GM12875 (cell line): ENCODE results near the gene PHF8.

ENCODE experiments used
- H3K4me3 ChIP-seq: one replicate; pipeline ENCODE4 v1.5.1; 2011; ENCODE audit warnings: low read depth, low read length, control low read depth
- CTCF ChIP-seq: IDR thresholded peaks from 2 replicates; pipeline ENCODE4 v1.5.1; 2011; ENCODE audit warnings: low read depth, mild to moderate bottlenecking, control low read depth, inconsistent platforms, low read length, moderate library complexity, borderline replicate concordance; ENCODE audit not compliant: insufficient read depth

PHF8 gene

GRCh38 chrX:54048412-54048811 is 4.1 kb upstream of the PHF8 start:
- no peak for TF ChIP-seq CTCF
- H3K4me3 ChIP-seq: no peak overlapping the region

DNA sequence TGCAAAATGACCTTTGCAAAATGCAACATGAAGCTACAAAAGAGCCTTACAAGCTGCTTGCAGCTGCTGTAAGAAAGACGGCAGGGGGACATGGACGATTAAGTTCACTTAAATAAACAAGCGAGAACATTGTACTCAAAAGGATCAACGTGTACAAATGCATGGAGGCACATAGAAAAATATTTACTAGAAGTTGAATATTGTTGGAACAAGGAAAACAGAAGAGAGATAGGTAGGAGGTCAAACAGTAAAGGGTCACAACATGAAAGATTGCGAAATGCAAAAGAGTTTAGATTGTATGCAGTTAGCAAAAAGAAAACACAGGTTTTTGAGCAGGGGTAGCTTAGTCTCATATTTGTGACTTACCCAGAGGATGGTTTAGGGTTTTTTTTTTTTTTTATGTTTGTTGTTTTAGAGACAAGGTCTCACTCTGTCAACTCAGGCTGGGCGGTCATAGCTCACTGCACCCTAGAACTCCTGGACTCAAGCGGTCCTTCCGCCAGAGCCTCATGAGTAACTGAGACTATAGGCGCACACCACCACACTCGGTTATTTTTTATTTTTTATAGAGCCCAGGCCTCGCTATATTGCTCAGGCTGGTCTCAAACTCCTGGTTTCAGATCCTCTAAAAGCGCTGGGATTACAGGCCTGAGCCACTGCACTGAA is 1.4 kb upstream of the PHF8 start:
- TF ChIP-seq CTCF: no peak
- H3K4me3 ChIP-seq: no peak overlapping the region

- H3K4me3 ChIP-seq: peak overlapping the region; percentile 50
- no peak for TF ChIP-seq CTCF
Observed at GRCh38 chrX:54044877-54045338, 635 bp upstream of the PHF8 start.

- peak overlapping the region; percentile 83 for H3K4me3 ChIP-seq
- TF ChIP-seq CTCF: no peak
Observed at GRCh38 chrX:54043541-54044125, 640 bp downstream of the PHF8 start.

- H3K4me3 ChIP-seq: peak overlapping the region; percentile 83
- TF ChIP-seq CTCF: no peak
Observed at GRCh38 chrX:54043056-54043455, 1.2 kb downstream of the PHF8 start.

- peak; percentile 23; the same call in 1 of the 2 replicates for TF ChIP-seq CTCF
- peak overlapping the region; percentile 83 for H3K4me3 ChIP-seq
Observed at GRCh38 chrX:54042609-54043021, 1.7 kb downstream of the PHF8 start.

- TF ChIP-seq CTCF: no peak
- H3K4me3 ChIP-seq: no peak overlapping the region
Observed at GRCh38 chrX:54030329-54030728, 13.9 kb downstream of the PHF8 start.
